Renal cortex interstitium (tissue), 15 donors: Measurements from ENCODE around the gene CT83. TPM values are rescaled to one million over a fixed set of nuclear protein-coding genes. Genes with fewer than 3 reads are reported as not detected.

Experiments used
- DNase-seq, 11 donors: peaks; one replicate each; pipeline ENCODE4 v3.0.0-alpha.2; 2013; ENCODE audit warnings: low read depth in 9 of 11, low spot score in 4 of 11; ENCODE audit errors: extremely low read depth in 1 of 11
- long read RNA-seq, 16 experiments: transcript quantifications; one replicate each; lab custom pipeline, GENCODE V29; 2026
- polyA plus RNA-seq, 3 donors: library from polyadenylated mRNA; unstranded; fragments of 120-200 nt; gene quantifications; one replicate each; pipeline ENCODE4 v1.2.1, GENCODE V29; 2013; ENCODE audit not compliant: insufficient read length in 3 of 3

Gene CT83
- polyA plus RNA-seq = not detected
- long read RNA-seq, donor 1 = 0 reads
- long read RNA-seq, donor 2 = 0 reads
- long read RNA-seq, donor 3 = 0 reads
- long read RNA-seq, donor 4 = 0 reads
- long read RNA-seq, donor 5 = 0 reads
- long read RNA-seq, donor 6 = 0 reads
- long read RNA-seq, donor 7 = 0 reads
- long read RNA-seq, donor 8 = 0 reads
- long read RNA-seq, donor 9 = 0 reads
- long read RNA-seq, donor 10 = 0 reads
- long read RNA-seq, donor 11 = 0 reads
- long read RNA-seq, donor 12 = 0 reads
- long read RNA-seq, donor 13 = 0 reads
- long read RNA-seq, donor 14 = 0 reads
- long read RNA-seq, donor 15 = 0 reads
- long read RNA-seq, donor 16 = 0 reads

- no peak for DNase-seq
Measured at GRCh38 chrX:116462822-116463221, at the start of gene CT83. Gene CT83 (minus strand): TSS chrX:116462976. CDS start chrX:116462856, 120 bp downstream.

- no peak for DNase-seq
Measured at GRCh38 chrX:116499780-116500179, 37.0 kb upstream of the CT83 start.

GRCh38 chrX:116493271-116493670 is 30.5 kb upstream of the CT83 start:
- no peak for DNase-seq

GRCh38 chrX:116490104-116490503 is 27.3 kb upstream of the CT83 start:
- no peak for DNase-seq

- DNase-seq = no peak
Measured at GRCh38 chrX:116480059-116480458, 17.3 kb upstream of the CT83 start.

GRCh38 chrX:116449156-116449555 is 13.6 kb downstream of the CT83 start:
- DNase-seq = no peak

GRCh38 chrX:116436358-116436816 is 26.4 kb downstream of the CT83 start, which contains the start of gene SLC6A14:
Gene SLC6A14 (plus strand): TSS chrX:116436606. CDS start chrX:116436710, 104 bp downstream.
- no peak for DNase-seq

- no peak for DNase-seq
Measured at GRCh38 chrX:116435597-116435996, 27.2 kb downstream of the CT83 start.

GRCh38 chrX:116427978-116428377 is 34.8 kb downstream of the CT83 start:
- DNase-seq = no peak

- DNase-seq = no peak
Measured at GRCh38 chrX:116417968-116418367, 44.8 kb downstream of the CT83 start.

- peak in 1 of 11 donors; percentile 7 for DNase-seq
Measured at GRCh38 chrX:116417214-116417613, 45.6 kb downstream of the CT83 start.

- DNase-seq = no peak
Measured at GRCh38 chrX:116413273-116413672, 49.5 kb downstream of the CT83 start.

Other genes starting within 250 kb of the CT83 start
- under 1 TPM; 0.13 to 0.19 (median 0.17) TPM for gene SLC6A14, start 26.4 kb downstream of the CT83 start, polyA plus RNA-seq